ENCODE results near the gene TPM2. TPM values are rescaled to one million over a fixed set of nuclear protein-coding genes. Genes with fewer than 3 reads are reported as not detected.

TPM2 gene
- total RNA-seq, 1 donor from 2014 or later = 221 TPM

DNA sequence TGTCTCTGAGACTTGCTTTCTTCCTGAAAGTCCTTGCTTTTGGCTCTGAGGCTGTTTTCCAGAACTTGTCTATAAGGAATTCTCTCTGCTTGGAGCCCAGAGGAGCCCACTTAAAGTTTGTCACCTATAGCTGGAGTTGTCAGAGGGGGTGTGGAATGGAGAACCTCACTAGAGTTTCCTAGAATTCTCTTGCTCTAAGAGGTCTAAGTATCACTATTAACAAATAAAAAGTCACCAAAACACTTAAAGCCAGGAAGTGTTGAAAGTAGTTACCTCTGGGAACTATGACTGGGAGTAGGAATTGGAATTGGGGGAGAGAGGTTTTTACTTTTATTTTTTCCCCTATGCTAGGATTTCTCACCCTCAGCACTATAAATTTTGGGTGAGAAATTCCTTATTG is 54.0 kb downstream of the TPM2 start:
- DNase-seq (ENCODE audit: low read depth, low spot score) = no peak

Other genes starting within 250 kb of the TPM2 start
- gene RUSC2, start 199.8 kb downstream of the TPM2 start, total RNA-seq = 16.7 and 21.3 TPM in 2 replicates
- 4.3 and 6.9 TPM in 2 replicates for gene TESK1, start 84.7 kb downstream of the TPM2 start, total RNA-seq
- gene CD72, start 71.5 kb downstream of the TPM2 start, total RNA-seq = 0.07 TPM in 1 of 2 replicates, not detected in the other
- not detected in 2 replicates for gene SIT1, start 39.0 kb downstream of the TPM2 start, total RNA-seq
- 22,365 and 32,732 TPM in 2 replicates for gene RMRP, start 31.9 kb downstream of the TPM2 start, total RNA-seq
- gene CCDC107, start 31.6 kb downstream of the TPM2 start, total RNA-seq = 10.6 and 11.7 TPM in 2 replicates
- 0.86 and 2.0 TPM in 2 replicates for gene ARHGEF39, start 24.7 kb downstream of the TPM2 start, total RNA-seq
- gene CA9, start 16.0 kb downstream of the TPM2 start, total RNA-seq = 0.40 TPM in 1 of 2 replicates, not detected in the other
- gene TLN1, start 42.3 kb upstream of the TPM2 start, total RNA-seq = 314 and 379 TPM in 2 replicates
- gene CREB3, start 42.7 kb upstream of the TPM2 start, total RNA-seq = 45.2 and 58.0 TPM in 2 replicates
- 64.7 and 64.9 TPM in 2 replicates for gene GBA2, start 59.3 kb upstream of the TPM2 start, total RNA-seq
- gene RGP1, start 59.4 kb upstream of the TPM2 start, total RNA-seq = 11.9 and 13.2 TPM in 2 replicates
- 8.5 and 23.2 TPM in 2 replicates for gene MSMP, start 64.4 kb upstream of the TPM2 start, total RNA-seq
- 8.1 and 12.3 TPM in 2 replicates for gene NPR2, start 101.7 kb upstream of the TPM2 start, total RNA-seq
- 0.20 and 0.25 TPM in 2 replicates for gene SPAG8, start 122.3 kb upstream of the TPM2 start, total RNA-seq
- 23.9 and 24.1 TPM in 2 replicates for gene HINT2, start 125.1 kb upstream of the TPM2 start, total RNA-seq
- not detected in 2 replicates for gene FAM221B, start 138.8 kb upstream of the TPM2 start, total RNA-seq
- 0.35 and 0.59 TPM in 2 replicates for gene TMEM8B, start 139.3 kb upstream of the TPM2 start, total RNA-seq
- gene OR13J1, start 180.5 kb upstream of the TPM2 start, total RNA-seq = not detected in 2 replicates
- 2.4 and 5.6 TPM in 2 replicates for gene HRCT1, start 216.3 kb upstream of the TPM2 start, total RNA-seq
- gene SPAAR, start 219.6 kb upstream of the TPM2 start, total RNA-seq = 7.5 and 11.7 TPM in 2 replicates

Data from pulmonary artery endothelial cell (primary cell).